Umbilical cord (tissue), 2 donors: ENCODE results near the gene STAT3. TPM values are rescaled to one million over a fixed set of nuclear protein-coding genes. Genes with fewer than 3 reads are reported as not detected.
"Not testable (repeated sequence)": the region's sequence is repeated elsewhere in the genome, so short reads cannot be mapped to it uniquely, and the experiment has no call there.

Experiments used
- DNase-seq: peaks from one replicate; pipeline ENCODE4 v3.0.0-alpha.2; 2015; ENCODE audit warnings: low spot score
- total RNA-seq: library from RNA; depleted of rRNA; stranded (reverse); fragments of >200 nt; gene quantifications from one replicate; pipeline ENCODE4 v1.2.3, GENCODE V29; 2014; ENCODE audit warnings: low replicate concordance; ENCODE audit not compliant: insufficient read depth

STAT3 gene
- total RNA-seq, 1 donor from 2014 or later, result 111 TPM

- DNase-seq, result peak; percentile 74
Observed at GRCh38 chr17:42386777-42387657, 1.2 kb downstream of the STAT3 start.

GRCh38 chr17:42381898-42382297 is 6.3 kb downstream of the STAT3 start:
- DNase-seq, result no peak

GRCh38 chr17:42380935-42381334 is 7.3 kb downstream of the STAT3 start:
- no peak for DNase-seq

GRCh38 chr17:42378959-42379594 is 9.2 kb downstream of the STAT3 start:
- peak; percentile 29 for DNase-seq

- DNase-seq, result no peak
Observed at GRCh38 chr17:42378359-42378958, 9.8 kb downstream of the STAT3 start.

- no peak for DNase-seq
Observed at GRCh38 chr17:42373896-42374295, 14.3 kb downstream of the STAT3 start.

GRCh38 chr17:42372142-42372541 is 16.1 kb downstream of the STAT3 start:
- no peak for DNase-seq

- DNase-seq, result not testable (repeated sequence)
Observed at GRCh38 chr17:42368797-42369561, 19.3 kb downstream of the STAT3 start.

- not testable (repeated sequence) for DNase-seq
Observed at GRCh38 chr17:42368310-42368709, 19.9 kb downstream of the STAT3 start.

- DNase-seq, result peak; percentile 47
Observed at GRCh38 chr17:42366176-42367023, 21.8 kb downstream of the STAT3 start.

GRCh38 chr17:42365136-42365535 is 23.1 kb downstream of the STAT3 start:
- peak; percentile 56 for DNase-seq

GRCh38 chr17:42363767-42364585 is 24.3 kb downstream of the STAT3 start:
- DNase-seq, result no peak

GRCh38 chr17:42363231-42363630 is 25.0 kb downstream of the STAT3 start:
- DNase-seq, result no peak

GRCh38 chr17:42362245-42362961 is 25.8 kb downstream of the STAT3 start:
- no peak for DNase-seq

GRCh38 chr17:42361781-42362186 is 26.5 kb downstream of the STAT3 start:
- no peak for DNase-seq

GRCh38 chr17:42360388-42360787 is 27.9 kb downstream of the STAT3 start:
- not testable (repeated sequence) for DNase-seq

- no peak for DNase-seq
Observed at GRCh38 chr17:42359133-42359532, 29.1 kb downstream of the STAT3 start.

- no peak for DNase-seq
Observed at GRCh38 chr17:42358434-42358833, 29.8 kb downstream of the STAT3 start.
